ENCODE measurements around the gene PLAA. TPM values are rescaled to one million over a fixed set of nuclear protein-coding genes. Genes with fewer than 3 reads are reported as not detected.
A peak's percentile ranks its signal among the peaks of the same experiment; 100 is the strongest.

PLAA gene
- total RNA-seq, 2 donors from 2014 or later: 11.2 to 17.9 TPM

DNA sequence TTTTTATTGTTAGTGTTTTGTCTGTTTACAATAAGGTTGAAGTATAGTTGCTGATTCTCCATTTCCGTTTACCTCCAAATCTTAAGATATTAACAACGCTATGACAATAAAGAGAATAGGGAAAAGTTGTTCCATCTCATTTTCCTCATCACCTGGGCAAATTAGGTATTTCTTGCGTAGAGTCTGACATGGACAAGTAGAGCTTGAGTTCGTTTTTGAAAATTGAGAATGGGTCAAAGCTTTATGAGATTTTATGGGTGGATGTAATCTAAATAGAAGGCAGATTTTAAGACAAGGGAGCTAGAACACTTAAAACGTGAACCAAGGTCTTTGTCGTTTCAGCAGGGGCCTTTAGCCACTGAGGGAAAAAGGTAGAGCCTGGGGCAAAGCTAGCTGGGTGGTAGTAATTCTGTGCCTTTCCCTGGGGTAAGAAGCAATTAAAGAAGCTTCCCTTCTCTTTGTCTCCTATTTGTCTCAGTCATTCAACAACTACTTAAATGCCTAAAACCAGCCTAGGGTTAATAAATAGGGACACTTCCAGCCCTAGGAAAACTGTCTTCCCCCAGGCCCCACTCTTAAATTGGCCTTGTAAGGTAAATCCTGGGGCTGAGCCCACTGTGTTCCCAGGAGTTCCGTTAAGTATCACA is 53.9 kb downstream of the PLAA start:
- Histone ChIP-seq H3K4me3 (peak overlapping the region in 1 of 2 donors; percentile 94), H3K36me3 (replicated peaks in 1 of 2; ENCODE audit: insufficient read depth in 1 of 2, low read depth in 2 of 2) (no peaks in the 10 kb centered on the region), H3K27me3 (no peaks in the 10 kb centered on the region), H3K4me1 (peaks cover 32% of the 10 kb centered on the region), H3K9me3 (no peaks in the 10 kb centered on the region), H3K27ac (peak overlapping the region; percentile 85 to 99 (median 94))
- no peak for DNase-seq
- TF ChIP-seq, protein P1, sequence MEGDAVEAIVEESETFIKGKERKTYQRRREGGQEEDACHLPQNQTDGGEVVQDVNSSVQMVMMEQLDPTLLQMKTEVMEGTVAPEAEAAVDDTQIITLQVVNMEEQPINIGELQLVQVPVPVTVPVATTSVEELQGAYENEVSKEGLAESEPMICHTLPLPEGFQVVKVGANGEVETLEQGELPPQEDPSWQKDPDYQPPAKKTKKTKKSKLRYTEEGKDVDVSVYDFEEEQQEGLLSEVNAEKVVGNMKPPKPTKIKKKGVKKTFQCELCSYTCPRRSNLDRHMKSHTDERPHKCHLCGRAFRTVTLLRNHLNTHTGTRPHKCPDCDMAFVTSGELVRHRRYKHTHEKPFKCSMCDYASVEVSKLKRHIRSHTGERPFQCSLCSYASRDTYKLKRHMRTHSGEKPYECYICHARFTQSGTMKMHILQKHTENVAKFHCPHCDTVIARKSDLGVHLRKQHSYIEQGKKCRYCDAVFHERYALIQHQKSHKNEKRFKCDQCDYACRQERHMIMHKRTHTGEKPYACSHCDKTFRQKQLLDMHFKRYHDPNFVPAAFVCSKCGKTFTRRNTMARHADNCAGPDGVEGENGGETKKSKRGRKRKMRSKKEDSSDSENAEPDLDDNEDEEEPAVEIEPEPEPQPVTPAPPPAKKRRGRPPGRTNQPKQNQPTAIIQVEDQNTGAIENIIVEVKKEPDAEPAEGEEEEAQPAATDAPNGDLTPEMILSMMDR (IDR thresholded peaks at IDR 0.05): no peak
- no peak for TF ChIP-seq POLR2A (IDR thresholded peaks at IDR 0.05)
- intact Hi-C loops (cut with DNase I): no loop called here
- no peak for ATAC-seq
- WGBS, 2 donors: 7 to 12% methylated on average over 7 of the region's 7 CpGs

DNA sequence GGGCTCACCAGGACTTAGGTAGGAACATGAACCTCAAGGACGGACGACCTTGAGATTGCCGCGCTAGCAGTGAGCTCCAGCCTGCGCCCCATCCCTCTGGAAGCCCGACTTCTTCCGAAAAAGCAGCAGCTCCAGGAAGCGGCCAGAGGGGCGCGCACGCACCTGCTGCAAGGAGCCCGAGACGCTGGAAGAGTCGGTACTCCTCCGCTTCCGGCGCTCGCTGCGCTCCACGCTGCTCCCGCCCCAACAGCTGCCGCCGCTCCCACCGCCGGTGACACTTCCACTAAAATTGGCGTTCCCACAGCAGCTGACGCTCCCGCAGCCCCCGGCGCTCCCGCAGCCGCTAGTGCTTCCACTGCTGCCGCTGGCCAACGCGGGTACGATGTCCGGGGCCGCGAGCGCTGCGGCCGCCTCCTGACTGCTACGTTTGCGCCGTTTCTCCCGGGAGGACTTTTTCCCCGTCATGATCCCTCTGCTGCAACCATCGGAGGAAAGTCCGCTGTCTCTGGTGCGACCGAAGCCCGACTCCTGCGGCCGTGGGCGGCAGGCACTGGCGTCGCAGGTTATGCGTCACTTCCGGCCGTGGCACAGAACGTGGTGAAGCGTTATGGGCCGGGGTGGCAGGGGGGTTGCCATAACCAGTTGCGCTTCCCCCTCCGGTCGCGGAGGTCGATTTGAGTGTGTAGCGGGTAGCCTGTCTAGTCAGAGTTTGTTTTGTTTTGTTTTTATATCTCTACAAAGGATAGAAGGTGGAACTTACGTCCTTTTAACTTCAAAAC is 54.6 kb downstream of the PLAA start, which contains the start of gene CAAP1:
Gene CAAP1, minus strand, starts transcription at position 552 of the 779 bp plus-strand sequence. Its CDS starts 87 bp downstream, at position 465.
- intact Hi-C loops (cut with DNase I): no loop called here
- peak; percentile 79 to 95 (median 93) for TF ChIP-seq POLR2A (IDR thresholded peaks at IDR 0.05)
- TF ChIP-seq, protein P1 (IDR thresholded peaks at IDR 0.05): peak in 6 of 7 experiments; percentile 17 to 55 (median 46)
- H3K4me3 ChIP-seq: peak within 1 kb of the TSS; percentile 58 to 94
- ATAC-seq: peak; percentile 98
- no peaks in the 10 kb centered on the region for H3K27me3 ChIP-seq
- peaks cover 32% of the 10 kb centered on the region for H3K4me1 ChIP-seq
- H3K27ac ChIP-seq: peak within 1 kb of the TSS; percentile 85 to 99 (median 94)
- 0% methylated on average over 25 to 70 of the region's 70 CpGs for WGBS, 2 donors
- DNase-seq: peak; percentile 94 to 95 (median 94)
- no peaks in the 10 kb centered on the region for H3K36me3 ChIP-seq (replicated peaks in 1 of 2; ENCODE audit: insufficient read depth in 1 of 2, low read depth in 2 of 2)
- no peaks in the 10 kb centered on the region for H3K9me3 ChIP-seq

DNA sequence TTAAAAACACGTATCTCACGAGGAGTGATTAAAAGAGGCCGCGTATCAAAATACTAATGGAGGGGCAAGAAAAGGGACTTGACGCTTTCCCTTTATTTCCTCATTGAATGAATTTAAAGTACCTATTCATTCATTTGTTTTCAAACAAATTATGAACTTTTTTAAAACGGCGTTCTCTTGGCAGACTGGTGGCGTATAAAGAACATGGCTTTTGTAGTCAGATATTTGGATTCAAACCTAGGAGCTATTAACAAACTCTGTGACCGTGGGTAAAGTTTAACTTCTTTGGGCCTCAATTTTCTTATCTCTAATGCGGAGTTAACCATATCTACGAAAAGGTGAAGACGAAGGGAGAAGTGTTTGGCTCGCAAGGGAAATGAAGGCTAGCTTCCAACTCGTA is 55.3 kb downstream of the PLAA start:
- DNase-seq: no peak
- WGBS, 2 donors: 0 to 1% methylated on average over 14 of the region's 14 CpGs
- no peaks in the 10 kb centered on the region for H3K27me3 ChIP-seq
- no peak for TF ChIP-seq POLR2A (IDR thresholded peaks at IDR 0.05)
- TF ChIP-seq, protein P1 (IDR thresholded peaks at IDR 0.05): no peak
- no peaks in the 10 kb centered on the region for H3K9me3 ChIP-seq
- no peaks in the 10 kb centered on the region for H3K36me3 ChIP-seq (replicated peaks in 1 of 2; ENCODE audit: insufficient read depth in 1 of 2, low read depth in 2 of 2)
- peak overlapping the region; percentile 58 to 94 for H3K4me3 ChIP-seq
- peak overlapping the region; percentile 85 to 99 (median 94) for H3K27ac ChIP-seq
- no peak for ATAC-seq
- peaks cover 39% of the 10 kb centered on the region for H3K4me1 ChIP-seq
- intact Hi-C loops (cut with DNase I): no loop called here

DNA sequence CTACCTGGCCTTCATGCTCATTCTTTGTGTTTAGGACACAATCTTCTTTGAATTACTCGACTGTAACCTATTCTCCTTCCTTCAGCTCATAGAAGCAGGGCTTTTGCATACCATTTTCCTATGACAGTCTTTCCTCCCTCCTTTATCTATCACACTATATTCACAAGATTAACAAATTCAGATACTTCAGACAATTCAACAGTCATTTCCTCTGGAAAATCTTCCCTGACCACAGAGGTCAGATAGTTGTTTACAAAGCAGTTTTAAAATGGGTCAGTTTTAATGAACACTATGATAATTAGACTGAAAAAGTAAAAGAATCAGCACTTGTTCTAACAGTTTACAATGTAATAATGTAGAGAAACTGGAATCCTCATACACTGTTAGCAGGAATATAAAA is 58.8 kb downstream of the PLAA start:
- WGBS, 2 donors: 86 to 90% methylated on average over 1 of the region's 1 CpG
- DNase-seq (no peak), ATAC-seq (no peak)
- H3K27me3 ChIP-seq: no peaks in the 10 kb centered on the region
- intact Hi-C loops (cut with DNase I): no loop called here
- H3K4me1 ChIP-seq: peaks cover 30% of the 10 kb centered on the region
- no peaks in the 10 kb centered on the region for H3K9me3 ChIP-seq
- no peak overlapping the region for H3K4me3 ChIP-seq
- TF ChIP-seq, protein P1 (IDR thresholded peaks at IDR 0.05): no peak
- TF ChIP-seq POLR2A (IDR thresholded peaks at IDR 0.05): no peak
- peaks cover 0 to 8% of the 10 kb centered on the region in 2 donors for H3K36me3 ChIP-seq (replicated peaks in 1 of 2; ENCODE audit: insufficient read depth in 1 of 2, low read depth in 2 of 2)
- no peak overlapping the region for H3K27ac ChIP-seq
